Kidney (tissue), 14 donors: Measurements from ENCODE around the gene GALNT3. TPM values are rescaled to one million over a fixed set of nuclear protein-coding genes. Genes with fewer than 3 reads are reported as not detected.

ENCODE experiments used
- DNase-seq, 5 donors: peaks; one replicate each; pipeline ENCODE4 v3.0.0-alpha.2; 2013 to 2020
- FAIRE-seq: peaks from 2 replicates; lab custom pipeline; 2012; peaks lifted over from hg19 to GRCh38; lab: Jason Lieb, UNC
- H3K27ac ChIP-seq, 2 donors: one replicate each; pipeline ENCODE4 v1.7.0; 2013; ENCODE audit warnings: low read depth in 2 of 2, low read length in 2 of 2, inconsistent platforms in 1 of 2
- H3K27me3 ChIP-seq: one replicate; pipeline ENCODE4 v1.7.1; 2013; ENCODE audit warnings: low read length, inconsistent platforms; ENCODE audit not compliant: control insufficient read depth, insufficient read depth
- H3K36me3 ChIP-seq, 3 donors: one replicate each; pipeline versions ENCODE4 v1.7.0 to v1.7.1; 2013; ENCODE audit warnings: low read length in 3 of 3, control low read depth in 1 of 3, inconsistent platforms in 1 of 3; ENCODE audit not compliant: insufficient read depth in 3 of 3, control insufficient read depth in 2 of 3
- H3K4me1 ChIP-seq, 3 donors: one replicate each; pipeline versions ENCODE4 v1.7.0 to v1.7.1; 2013; ENCODE audit warnings: low read length in 3 of 3, inconsistent platforms in 1 of 3, low read depth in 1 of 3; ENCODE audit not compliant: control insufficient read depth in 2 of 3, insufficient read depth in 2 of 3
- H3K4me3 ChIP-seq, 3 donors: one replicate each; pipeline versions ENCODE4 v1.7.0 to v1.8.1; 2013; ENCODE audit warnings: low read length in 3 of 3, control low read depth in 1 of 3, inconsistent platforms in 1 of 3
- H3K9ac ChIP-seq, 3 donors: one replicate each; pipeline versions ENCODE4 v1.7.0 to v1.7.1; 2013; ENCODE audit warnings: low read length in 3 of 3, control low read depth in 1 of 3, inconsistent platforms in 1 of 3
- H3K9me3 ChIP-seq, 3 donors: one replicate each; pipeline versions ENCODE4 v1.7.0 to v1.7.1; 2013; ENCODE audit warnings: low read length in 3 of 3, control low read depth in 1 of 3, inconsistent platforms in 1 of 3; ENCODE audit not compliant: control insufficient read depth in 2 of 3, insufficient read depth in 1 of 3
- CTCF ChIP-seq: IDR thresholded peaks from 3 replicates; pipeline ENCODE4 v1.5.1; 2012; ENCODE audit warnings: mild to moderate bottlenecking, moderate library complexity, borderline replicate concordance; ENCODE audit not compliant: insufficient read depth; ENCODE audit errors: extremely low read depth
- intact Hi-C: fragments of 100-400 bp; cut with DNase I; formaldehyde crosslinking; loops from one replicate; pipeline ENCODE4 v1.11.1; 2022
- polyA plus RNA-seq: library from polyadenylated mRNA; stranded (reverse); fragments of 350-450 nt; fragmentation: Illumina TruSeq; extraction: RNeasy Lipid Tissue Mini Kit (QIAGEN cat#74804); gene quantifications from one replicate; pipeline ENCODE4 v1.2.3, GENCODE V29; 2014; ENCODE audit warnings: low read depth, low replicate concordance; ENCODE audit not compliant: insufficient read depth
- total RNA-seq: library from RNA; stranded (reverse); fragmentation: NEBNext Ultra II Directional; extraction: Animal tissue kit (Norgen Biotek cat#: 25700); gene quantifications from one replicate; pipeline ENCODE4 v1.2.1, GENCODE V29; 2021
- donor health status: control.
- donor health status: control.
- donor health status: control.
- donor health status: control.
- donor health status: control.
- donor health status: DM: yes; HTN: yes; CAD: no.
- donor health status: Normal renal cell carcinoma (clear cell type).

Gene GALNT3
- total and polyA plus RNA-seq, 2 donors from 2014 or later: 8.8 to 38.6 TPM

GRCh38 chr2:165793161-165793778, 777 bp downstream of the GALNT3 start:
- H3K4me1 ChIP-seq: no peaks in the 10 kb centered on the region

GRCh38 chr2:165792104-165792454, 2.0 kb downstream of the GALNT3 start:
- FAIRE-seq (no peak), DNase-seq (no peak)
- H3K4me3 ChIP-seq: no peak overlapping the region
- intact Hi-C loops: no loop called here
- peaks cover 6% of the 10 kb centered on the region for H3K27me3 ChIP-seq
- no peak for TF ChIP-seq CTCF
- no peaks in the 10 kb centered on the region for H3K4me1 ChIP-seq
- H3K27ac ChIP-seq: no peak overlapping the region
- no peaks in the 10 kb centered on the region for H3K36me3 ChIP-seq
- no peaks in the 10 kb centered on the region for H3K9me3 ChIP-seq
- no peak overlapping the region for H3K9ac ChIP-seq

More at GRCh38 chr2:165793161-165793778, 777 bp downstream of the GALNT3 start:
- Histone ChIP-seq H3K27ac (peak overlapping the region; percentile 23 to 74), H3K36me3 (no peaks in the 10 kb centered on the region), H3K27me3 (peaks cover 6% of the 10 kb centered on the region), H3K9me3 (no peaks in the 10 kb centered on the region), H3K4me3 (peak overlapping the region; percentile 46 to 85 (median 57)), H3K9ac (peak overlapping the region in 2 of 3 donors; percentile 55 to 56)
- FAIRE-seq: no peak
- no peak for TF ChIP-seq CTCF
- intact Hi-C loops: no loop called here
- DNase-seq: peak in 3 of 5 donors; percentile 26 to 41 (median 33)

- H3K4me3 ChIP-seq: no peak overlapping the region
- no peak for FAIRE-seq
- H3K4me1 ChIP-seq: no peaks in the 10 kb centered on the region
Observed at GRCh38 chr2:165791421-165792103, 2.5 kb downstream of the GALNT3 start.

More at GRCh38 chr2:165791421-165792103, 2.5 kb downstream of the GALNT3 start:
- no peak for TF ChIP-seq CTCF
- H3K36me3 ChIP-seq: no peaks in the 10 kb centered on the region
- intact Hi-C loops: no loop called here
- H3K27me3 ChIP-seq: peaks cover 6% of the 10 kb centered on the region
- H3K9ac ChIP-seq: no peak overlapping the region
- H3K9me3 ChIP-seq: no peaks in the 10 kb centered on the region
- H3K27ac ChIP-seq: no peak overlapping the region
- peak in 1 of 5 donors; percentile 6 for DNase-seq
